ENCODE data around the gene UBE2QL1. TPM values are rescaled to one million over a fixed set of nuclear protein-coding genes. Genes with fewer than 3 reads are reported as not detected.
"Not testable (repeated sequence)": the region's sequence is repeated elsewhere in the genome, so short reads cannot be mapped to it uniquely, and the experiment has no call there.

UBE2QL1 gene
- total RNA-seq, 1 donor from 2014 or later, result not detected

DNA sequence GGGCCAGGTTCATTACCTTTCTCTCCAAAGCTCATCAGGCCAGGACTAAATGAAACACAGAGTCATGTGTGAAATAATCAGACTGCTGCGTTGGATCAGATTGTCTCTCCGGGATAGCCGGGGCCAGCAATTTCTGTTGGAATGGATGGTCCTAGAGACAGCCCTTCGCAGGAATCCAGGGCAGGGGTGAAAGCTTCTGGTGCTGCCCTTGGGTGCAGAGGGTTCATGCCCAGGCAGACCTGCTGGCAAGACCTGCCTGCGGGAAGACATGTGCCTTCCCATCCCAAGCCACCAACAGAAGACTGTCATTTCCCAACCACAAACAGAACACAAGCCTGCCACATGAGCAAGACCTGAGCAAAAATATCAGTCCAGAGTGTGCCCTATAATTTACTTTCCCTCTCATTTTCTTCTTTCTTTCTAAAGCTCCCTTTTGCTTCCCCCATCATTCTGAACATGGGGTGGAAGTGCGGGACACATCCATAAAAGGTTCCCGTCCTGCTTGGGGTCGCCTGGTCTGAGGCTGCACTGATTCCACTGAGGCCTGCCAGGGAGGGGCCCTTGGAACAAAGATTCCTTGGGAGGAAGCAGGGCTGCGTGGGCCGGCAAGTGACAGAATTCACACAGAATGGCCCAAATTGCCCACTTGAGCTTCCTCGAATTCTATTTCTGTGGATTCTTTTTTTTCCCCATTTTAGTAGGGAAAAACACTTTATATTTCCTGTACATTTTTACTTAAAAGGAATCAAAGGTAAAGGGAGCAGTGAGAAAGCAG, 57.3 kb downstream of the UBE2QL1 start:
- no peak overlapping the region for H3K4me3 ChIP-seq (ENCODE audit: low read depth, low read length)
- DNase-seq (ENCODE audit: low read depth), result no peak
- TF ChIP-seq, protein P1, sequence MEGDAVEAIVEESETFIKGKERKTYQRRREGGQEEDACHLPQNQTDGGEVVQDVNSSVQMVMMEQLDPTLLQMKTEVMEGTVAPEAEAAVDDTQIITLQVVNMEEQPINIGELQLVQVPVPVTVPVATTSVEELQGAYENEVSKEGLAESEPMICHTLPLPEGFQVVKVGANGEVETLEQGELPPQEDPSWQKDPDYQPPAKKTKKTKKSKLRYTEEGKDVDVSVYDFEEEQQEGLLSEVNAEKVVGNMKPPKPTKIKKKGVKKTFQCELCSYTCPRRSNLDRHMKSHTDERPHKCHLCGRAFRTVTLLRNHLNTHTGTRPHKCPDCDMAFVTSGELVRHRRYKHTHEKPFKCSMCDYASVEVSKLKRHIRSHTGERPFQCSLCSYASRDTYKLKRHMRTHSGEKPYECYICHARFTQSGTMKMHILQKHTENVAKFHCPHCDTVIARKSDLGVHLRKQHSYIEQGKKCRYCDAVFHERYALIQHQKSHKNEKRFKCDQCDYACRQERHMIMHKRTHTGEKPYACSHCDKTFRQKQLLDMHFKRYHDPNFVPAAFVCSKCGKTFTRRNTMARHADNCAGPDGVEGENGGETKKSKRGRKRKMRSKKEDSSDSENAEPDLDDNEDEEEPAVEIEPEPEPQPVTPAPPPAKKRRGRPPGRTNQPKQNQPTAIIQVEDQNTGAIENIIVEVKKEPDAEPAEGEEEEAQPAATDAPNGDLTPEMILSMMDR (conservative IDR thresholded peaks at IDR 0.05; ENCODE audit: low read depth, low read length), result no peak

DNA sequence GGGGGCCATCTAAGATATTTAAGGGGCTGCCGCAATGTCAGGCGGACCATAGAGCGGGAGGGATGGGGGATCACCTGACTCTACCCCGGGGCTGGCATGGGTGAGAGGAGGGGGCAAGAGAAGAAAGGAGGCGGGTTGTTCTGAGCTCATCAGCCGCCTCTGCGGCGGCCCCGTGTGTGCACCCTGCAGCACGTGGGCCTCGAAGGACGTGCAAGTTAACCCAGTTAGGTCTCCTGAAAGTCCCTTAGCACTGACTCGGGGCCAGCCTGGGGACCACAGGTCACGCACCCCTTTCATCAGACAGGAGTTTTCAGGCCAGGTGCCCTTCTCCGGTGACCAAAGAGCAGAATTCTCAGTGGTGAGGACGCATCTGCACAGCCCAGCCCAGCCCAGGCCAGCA, 58.0 kb downstream of the UBE2QL1 start:
- TF ChIP-seq, protein P1 (conservative IDR thresholded peaks at IDR 0.05; ENCODE audit: low read depth, low read length), result no peak
- no peak for DNase-seq (ENCODE audit: low read depth)
- H3K4me3 ChIP-seq (ENCODE audit: low read depth, low read length), result no peak overlapping the region

DNA sequence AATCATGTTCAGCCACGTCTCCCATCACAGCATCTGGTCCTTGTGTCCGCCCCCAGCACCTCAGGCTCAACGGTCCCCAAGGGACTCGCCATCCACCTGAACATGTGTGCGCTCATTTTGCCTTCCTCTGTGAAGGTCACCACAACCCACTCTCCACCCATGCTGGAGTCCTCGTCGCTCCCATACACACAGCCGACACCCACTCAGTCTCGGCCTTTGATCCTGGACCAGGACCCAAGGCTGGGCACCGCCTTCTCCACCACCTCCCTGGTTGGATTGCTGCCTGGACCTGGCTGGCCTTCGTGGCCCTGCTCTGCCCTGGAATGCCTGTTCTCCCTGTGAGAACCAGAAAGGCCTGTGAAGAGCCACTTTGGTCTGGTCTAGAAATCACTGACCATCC, 60.3 kb downstream of the UBE2QL1 start:
- H3K4me3 ChIP-seq (ENCODE audit: low read depth, low read length), result no peak overlapping the region
- TF ChIP-seq, protein P1 (conservative IDR thresholded peaks at IDR 0.05; ENCODE audit: low read depth, low read length), result no peak
- DNase-seq (ENCODE audit: low read depth), result no peak

DNA sequence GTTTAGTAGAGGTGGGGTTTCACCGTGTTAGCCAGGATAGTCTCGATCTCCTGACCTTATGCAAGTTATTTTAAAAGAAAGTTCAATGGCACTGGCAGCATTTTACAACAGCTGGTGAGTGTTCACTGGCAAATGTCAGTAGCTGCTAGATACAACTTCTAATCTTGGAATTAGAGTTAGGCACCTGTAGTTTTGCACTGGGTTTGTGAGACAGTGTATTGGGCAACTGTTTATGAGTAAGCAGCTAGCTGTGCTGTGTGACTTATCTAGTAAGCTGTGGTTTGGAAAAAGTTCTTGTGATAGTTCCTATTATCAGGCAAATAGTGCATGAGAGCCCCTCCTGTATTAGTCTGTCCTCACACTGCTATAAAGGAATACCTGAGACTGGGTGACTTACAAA, 61.5 kb downstream of the UBE2QL1 start:
- H3K4me3 ChIP-seq (ENCODE audit: low read depth, low read length), result no peak overlapping the region
- TF ChIP-seq, protein P1 (conservative IDR thresholded peaks at IDR 0.05; ENCODE audit: low read depth, low read length), result no peak
- DNase-seq (ENCODE audit: low read depth), result no peak

DNA sequence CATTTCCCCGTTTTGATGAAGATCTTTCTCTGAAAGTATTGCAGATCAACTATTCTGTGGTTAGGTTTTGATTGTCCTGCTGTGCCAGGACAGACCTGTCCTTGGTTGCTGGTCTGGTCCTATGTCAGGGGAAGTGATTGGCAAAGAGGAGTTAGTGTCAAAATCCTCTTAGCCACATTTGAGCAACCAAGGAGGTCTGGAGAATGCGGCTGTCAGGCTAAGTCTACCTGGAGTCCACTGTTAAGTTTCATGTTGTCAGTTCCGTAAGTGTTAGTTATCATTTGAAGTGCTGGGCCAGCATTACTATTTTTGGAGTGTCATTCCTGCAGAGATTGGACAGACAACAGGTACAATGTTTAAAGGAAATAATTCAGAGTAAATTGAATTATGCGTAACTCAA, 62.3 kb downstream of the UBE2QL1 start:
- no peak for DNase-seq (ENCODE audit: low read depth)
- TF ChIP-seq, protein P1 (conservative IDR thresholded peaks at IDR 0.05; ENCODE audit: low read depth, low read length), result no peak
- H3K4me3 ChIP-seq (ENCODE audit: low read depth, low read length), result no peak overlapping the region

DNA sequence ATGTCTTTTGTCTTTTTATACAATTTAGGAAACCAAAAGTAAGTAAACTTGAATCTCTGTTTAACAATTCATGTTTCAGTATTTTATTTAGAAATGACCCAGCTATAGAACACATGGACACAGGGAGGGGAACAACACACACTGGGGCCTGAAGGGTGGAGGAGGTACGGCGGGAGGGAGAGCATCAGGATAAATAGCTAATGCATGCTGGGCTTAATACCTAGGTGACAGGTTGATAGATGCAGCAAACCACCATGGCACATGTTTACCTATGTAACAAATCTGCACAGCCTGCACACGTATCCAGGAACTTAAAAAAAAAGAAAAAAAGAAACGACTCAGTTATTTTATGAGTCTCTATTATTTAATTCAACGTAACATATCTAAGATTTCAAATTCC, 67.2 kb downstream of the UBE2QL1 start:
- DNase-seq (ENCODE audit: low read depth), result not testable (repeated sequence)

DNA sequence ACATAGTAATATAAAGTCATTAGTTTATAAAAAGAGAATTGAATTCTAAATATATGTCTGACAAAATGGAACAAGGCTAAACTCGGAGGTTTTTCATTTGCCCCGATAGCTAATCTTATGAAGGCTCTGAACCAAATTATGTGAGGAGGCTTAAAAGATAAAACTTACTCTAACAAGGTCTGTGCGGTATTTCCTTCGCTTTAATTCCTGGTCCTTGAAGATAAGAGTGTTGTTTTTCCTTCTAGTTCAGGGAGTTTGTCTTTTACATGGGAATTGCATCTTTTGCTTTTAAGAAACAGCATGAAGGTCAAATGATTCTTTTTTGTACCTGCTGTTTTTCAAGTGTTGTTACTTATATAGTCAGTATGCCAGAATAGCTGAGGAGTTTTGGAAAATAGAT, 68.2 kb downstream of the UBE2QL1 start:
- TF ChIP-seq, protein P1 (conservative IDR thresholded peaks at IDR 0.05; ENCODE audit: low read depth, low read length), result no peak
- no peak for DNase-seq (ENCODE audit: low read depth)
- no peak overlapping the region for H3K4me3 ChIP-seq (ENCODE audit: low read depth, low read length)

More for the DNA sequence above, 67.2 kb downstream of the UBE2QL1 start:
- not testable (repeated sequence) for H3K4me3 ChIP-seq (ENCODE audit: low read depth, low read length)
